Measurements from ENCODE around the gene PPP3CA. TPM values are rescaled to one million over a fixed set of nuclear protein-coding genes. Genes with fewer than 3 reads are reported as not detected.
A peak's percentile ranks its signal among the peaks of the same experiment; 100 is the strongest.

Gene PPP3CA
- total and polyA plus RNA-seq, 2 donors (not counting 1 experiment from before 2014, with no cell fraction given) = 66.4 to 79.3 TPM

- Histone ChIP-seq H3K9me3 (ENCODE audit: control insufficient read depth, insufficient read depth, low read depth, low read length) (no peaks in the 10 kb centered on the region), H4K20me1 (ENCODE audit: control insufficient read depth, extremely low read depth, insufficient read depth, low read length) (no peaks in the 10 kb centered on the region), H3K27ac (ENCODE audit: insufficient read depth, low read length) (no peak overlapping the region), H3K4me2 (ENCODE audit: extremely low read depth, insufficient read depth, low read length) (no peak overlapping the region), H3K27me3 (ENCODE audit: control insufficient read depth, insufficient read depth, low read length) (no peaks in the 10 kb centered on the region), H3K36me3 (ENCODE audit: control insufficient read depth, insufficient read depth, low read length) (no peaks in the 10 kb centered on the region), H3K4me1 (ENCODE audit: control insufficient read depth, extremely low read depth, insufficient read depth, low read length) (no peaks in the 10 kb centered on the region), H2AFZ (ENCODE audit: low read length) (no peak overlapping the region), H3K9ac (ENCODE audit: insufficient read depth, low read length) (no peak overlapping the region), H3K4me3 (replicated peaks in 1 of 4; ENCODE audit: control extremely low read depth in 1 of 4, insufficient read depth in 1 of 4, low read depth in 3 of 4, low read length in 4 of 4) (no peak overlapping the region), H3K79me2 (ENCODE audit: control insufficient read depth, insufficient read depth, low read length) (no peaks in the 10 kb centered on the region)
- no peak for TF ChIP-seq EZH2 (IDR thresholded peaks at IDR 0.05; ENCODE audit: low read length, missing control alignments)
- TF ChIP-seq, protein P1, sequence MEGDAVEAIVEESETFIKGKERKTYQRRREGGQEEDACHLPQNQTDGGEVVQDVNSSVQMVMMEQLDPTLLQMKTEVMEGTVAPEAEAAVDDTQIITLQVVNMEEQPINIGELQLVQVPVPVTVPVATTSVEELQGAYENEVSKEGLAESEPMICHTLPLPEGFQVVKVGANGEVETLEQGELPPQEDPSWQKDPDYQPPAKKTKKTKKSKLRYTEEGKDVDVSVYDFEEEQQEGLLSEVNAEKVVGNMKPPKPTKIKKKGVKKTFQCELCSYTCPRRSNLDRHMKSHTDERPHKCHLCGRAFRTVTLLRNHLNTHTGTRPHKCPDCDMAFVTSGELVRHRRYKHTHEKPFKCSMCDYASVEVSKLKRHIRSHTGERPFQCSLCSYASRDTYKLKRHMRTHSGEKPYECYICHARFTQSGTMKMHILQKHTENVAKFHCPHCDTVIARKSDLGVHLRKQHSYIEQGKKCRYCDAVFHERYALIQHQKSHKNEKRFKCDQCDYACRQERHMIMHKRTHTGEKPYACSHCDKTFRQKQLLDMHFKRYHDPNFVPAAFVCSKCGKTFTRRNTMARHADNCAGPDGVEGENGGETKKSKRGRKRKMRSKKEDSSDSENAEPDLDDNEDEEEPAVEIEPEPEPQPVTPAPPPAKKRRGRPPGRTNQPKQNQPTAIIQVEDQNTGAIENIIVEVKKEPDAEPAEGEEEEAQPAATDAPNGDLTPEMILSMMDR (conservative IDR thresholded peaks at IDR 0.05 in 1 of 2, IDR thresholded peaks at IDR 0.05 in 1 of 2; ENCODE audit: low read depth in 1 of 2, low read length in 2 of 2) = no peak
- DNase-seq (ENCODE audit: low read depth in 2 of 2) = no peak
These were observed 200.0 kb downstream of the PPP3CA start for GRCh38 chr4:101147283-101147682.

DNA sequence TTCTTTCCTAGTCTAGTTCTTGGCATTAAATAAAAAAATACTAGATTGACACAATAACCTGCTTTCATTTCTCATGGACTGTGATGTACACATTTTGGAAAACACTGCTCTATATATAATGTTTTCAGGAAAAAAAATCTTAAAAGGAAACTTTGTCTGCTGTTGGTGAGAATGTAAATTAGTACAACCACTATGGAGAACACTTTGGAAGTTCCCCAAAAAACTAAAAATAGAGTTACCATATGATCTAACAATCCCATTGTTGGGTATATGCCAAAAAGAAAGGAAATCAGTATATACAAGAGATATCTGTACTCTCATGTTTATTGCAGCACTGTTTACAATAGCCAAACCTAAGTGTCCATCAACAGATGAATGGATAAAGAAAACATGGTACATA, 202.3 kb downstream of the PPP3CA start:
- Histone ChIP-seq H3K4me3 (replicated peaks in 1 of 4; ENCODE audit: control extremely low read depth in 1 of 4, insufficient read depth in 1 of 4, low read depth in 3 of 4, low read length in 4 of 4) (no peak overlapping the region), H3K27me3 (ENCODE audit: control insufficient read depth, insufficient read depth, low read length) (no peaks in the 10 kb centered on the region), H4K20me1 (ENCODE audit: control insufficient read depth, extremely low read depth, insufficient read depth, low read length) (no peaks in the 10 kb centered on the region), H3K4me1 (ENCODE audit: control insufficient read depth, extremely low read depth, insufficient read depth, low read length) (no peaks in the 10 kb centered on the region), H3K79me2 (ENCODE audit: control insufficient read depth, insufficient read depth, low read length) (no peaks in the 10 kb centered on the region), H3K9ac (ENCODE audit: insufficient read depth, low read length) (no peak overlapping the region), H3K4me2 (ENCODE audit: extremely low read depth, insufficient read depth, low read length) (no peak overlapping the region), H3K9me3 (ENCODE audit: control insufficient read depth, insufficient read depth, low read depth, low read length) (no peaks in the 10 kb centered on the region), H2AFZ (ENCODE audit: low read length) (no peak overlapping the region), H3K27ac (ENCODE audit: insufficient read depth, low read length) (no peak overlapping the region), H3K36me3 (ENCODE audit: control insufficient read depth, insufficient read depth, low read length) (no peaks in the 10 kb centered on the region)
- no peak for TF ChIP-seq EZH2 (IDR thresholded peaks at IDR 0.05; ENCODE audit: low read length, missing control alignments)
- TF ChIP-seq, protein P1 (conservative IDR thresholded peaks at IDR 0.05 in 1 of 2, IDR thresholded peaks at IDR 0.05 in 1 of 2; ENCODE audit: low read depth in 1 of 2, low read length in 2 of 2) = no peak
- peak in 1 of 2 donors; percentile 36 for DNase-seq (ENCODE audit: low read depth in 2 of 2)

DNA sequence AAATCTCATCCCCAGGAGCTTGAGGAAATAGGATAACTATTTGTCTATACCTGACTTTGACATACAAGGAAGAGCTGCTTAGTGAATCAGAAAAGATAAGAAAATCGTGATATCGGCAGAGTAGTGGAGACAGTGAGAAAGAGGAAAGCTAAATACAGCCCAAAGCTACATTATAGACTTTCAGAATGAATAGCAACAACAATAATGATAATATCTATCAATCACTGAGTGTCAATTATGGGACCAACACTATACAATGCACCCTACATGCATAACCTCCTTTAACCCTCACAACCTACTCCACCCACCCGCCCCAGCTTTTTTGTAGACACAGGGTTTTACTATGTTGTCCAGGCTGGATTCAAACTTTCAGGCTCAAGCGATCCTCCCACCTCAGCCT, 205.1 kb downstream of the PPP3CA start:
- no peaks in the 10 kb centered on the region for H3K4me1 ChIP-seq (ENCODE audit: control insufficient read depth, extremely low read depth, insufficient read depth, low read length)
- no peak for DNase-seq (ENCODE audit: low read depth in 2 of 2)
- no peak for TF ChIP-seq EZH2 (IDR thresholded peaks at IDR 0.05; ENCODE audit: low read length, missing control alignments)
- TF ChIP-seq, protein P1 (conservative IDR thresholded peaks at IDR 0.05 in 1 of 2, IDR thresholded peaks at IDR 0.05 in 1 of 2; ENCODE audit: low read depth in 1 of 2, low read length in 2 of 2) = no peak
- H3K27me3 ChIP-seq (ENCODE audit: control insufficient read depth, insufficient read depth, low read length) = no peaks in the 10 kb centered on the region
- H3K4me2 ChIP-seq (ENCODE audit: extremely low read depth, insufficient read depth, low read length) = no peak overlapping the region
- no peak overlapping the region for H2AFZ ChIP-seq (ENCODE audit: low read length)
- H3K36me3 ChIP-seq (ENCODE audit: control insufficient read depth, insufficient read depth, low read length) = no peaks in the 10 kb centered on the region
- no peaks in the 10 kb centered on the region for H3K9me3 ChIP-seq (ENCODE audit: control insufficient read depth, insufficient read depth, low read depth, low read length)
- no peak overlapping the region for H3K4me3 ChIP-seq (replicated peaks in 1 of 4; ENCODE audit: control extremely low read depth in 1 of 4, insufficient read depth in 1 of 4, low read depth in 3 of 4, low read length in 4 of 4)
- no peak overlapping the region for H3K9ac ChIP-seq (ENCODE audit: insufficient read depth, low read length)
- H3K27ac ChIP-seq (ENCODE audit: insufficient read depth, low read length) = no peak overlapping the region
- no peaks in the 10 kb centered on the region for H3K79me2 ChIP-seq (ENCODE audit: control insufficient read depth, insufficient read depth, low read length)
- H4K20me1 ChIP-seq (ENCODE audit: control insufficient read depth, extremely low read depth, insufficient read depth, low read length) = no peaks in the 10 kb centered on the region
